ENCODE measurements around the gene POM121.
"Not testable (repeated sequence)": the region's sequence is repeated elsewhere in the genome, so short reads cannot be mapped to it uniquely, and the experiment has no call there.

- TF ChIP-seq CTCF (IDR thresholded peaks at IDR 0.05; ENCODE audit: low read depth, low read length); EZH2phosphoT487 (IDR thresholded peaks at IDR 0.05; ENCODE audit: low read depth): not testable (repeated sequence)
Measured at GRCh38 chr7:72990146-72990913, 65.4 kb downstream of the POM121 start.

Measured in OCI-LY3 (cell line).